Liver (tissue), 9 donors: Measurements from ENCODE around the gene AADACL3. TPM values are rescaled to one million over a fixed set of nuclear protein-coding genes. Genes with fewer than 3 reads are reported as not detected.
"Not testable (repeated sequence)": the region's sequence is repeated elsewhere in the genome, so short reads cannot be mapped to it uniquely, and the experiment has no call there.

Source experiments
- DNase-seq: peaks from one replicate; pipeline ENCODE4 v3.0.0-alpha.2; 2017; ENCODE audit warnings: low spot score
- H3K27ac ChIP-seq, 2 donors: one replicate each; pipeline ENCODE4 v1.7.0; 2013; ENCODE audit warnings: inconsistent platforms in 2 of 2, low read length in 2 of 2, control low read depth in 1 of 2, low read depth in 1 of 2, mild to moderate bottlenecking in 1 of 2
- H3K27me3 ChIP-seq, 4 donors: one replicate each; pipeline versions ENCODE4 v1.6.1 to v1.7.0; 2013; ENCODE audit warnings: low read length in 3 of 4, inconsistent platforms in 1 of 4, mild to moderate bottlenecking in 1 of 4, moderate library complexity in 1 of 4; ENCODE audit not compliant: control insufficient read depth in 4 of 4, insufficient read depth in 4 of 4
- H3K36me3 ChIP-seq, 4 donors: one replicate each; pipeline versions ENCODE4 v1.6.1 to v1.7.0; 2013; ENCODE audit warnings: low read length in 3 of 4, mild to moderate bottlenecking in 3 of 4, low read depth in 1 of 4, moderate library complexity in 1 of 4; ENCODE audit not compliant: control insufficient read depth in 4 of 4, insufficient read depth in 3 of 4
- H3K4me1 ChIP-seq, 4 donors: one replicate each; pipeline versions ENCODE4 v1.6.1 to v1.7.0; 2013; ENCODE audit warnings: low read length in 3 of 4, mild to moderate bottlenecking in 3 of 4, moderate library complexity in 1 of 4; ENCODE audit not compliant: control insufficient read depth in 4 of 4, insufficient read depth in 4 of 4
- H3K4me3 ChIP-seq, 3 donors: one replicate each; pipeline versions ENCODE4 v1.6.1 to v1.7.0; 2013; ENCODE audit warnings: low read length in 3 of 3, control low read depth in 1 of 3, low read depth in 1 of 3, mild to moderate bottlenecking in 1 of 3
- H3K9ac ChIP-seq, 2 donors: one replicate each; pipeline ENCODE4 v1.7.0; 2013; ENCODE audit warnings: low read length in 2 of 2, mild to moderate bottlenecking in 2 of 2, moderate library complexity in 2 of 2, control low read depth in 1 of 2, low read depth in 1 of 2
- H3K9me3 ChIP-seq, 4 donors: one replicate each; pipeline versions ENCODE4 v1.6.1 to v1.7.0; 2013; ENCODE audit warnings: low read length in 3 of 4; ENCODE audit not compliant: control insufficient read depth in 4 of 4
- HNF4A ChIP-seq, 2 donors: conservative IDR thresholded peaks; 2 replicates each; pipeline ENCODE4 v1.6.1; 2016; ENCODE audit warnings: antibody characterized with exemption in 2 of 2, mild to moderate bottlenecking in 2 of 2
- JUND ChIP-seq, 2 donors: IDR thresholded peaks; 2 replicates each; pipeline ENCODE4 v1.6.1; 2016; ENCODE audit warnings: antibody characterized with exemption in 2 of 2
- RAD21 ChIP-seq, 2 donors: IDR thresholded peaks; 2 replicates each; pipeline ENCODE4 v1.6.1; 2016; ENCODE audit warnings: antibody characterized with exemption in 2 of 2, mild to moderate bottlenecking in 2 of 2
- SP1 ChIP-seq: IDR thresholded peaks from 2 replicates; pipeline ENCODE4 v1.6.1; 2018; ENCODE audit warnings: antibody characterized with exemption, mild to moderate bottlenecking
- TAF1 ChIP-seq: conservative IDR thresholded peaks from 2 replicates; pipeline ENCODE4 v1.6.1; 2016; ENCODE audit warnings: antibody characterized with exemption, mild to moderate bottlenecking
- YY1 ChIP-seq: IDR thresholded peaks from 2 replicates; pipeline ENCODE4 v1.6.1; 2016; ENCODE audit warnings: antibody characterized with exemption, mild to moderate bottlenecking
- WGBS: extraction: QIAGEN DNeasy Blood & Tissue Kit; methylation state at CpG from one replicate; pipeline ENCODE4 v1.1.7; 2013; 5-methylcytosine and 5-hydroxymethylcytosine counted together
- polyA plus RNA-seq, 2 donors: library from polyadenylated mRNA; stranded (reverse) in 1 of 2; unstranded in 1 of 2; fragments of 200-250 nt in 1 of 2; fragments of >200 nt in 1 of 2; fragmentation: Nextera tagmentation in 1 of 2; extraction: Ambion mirVana in 1 of 2; gene quantifications; one replicate each; pipeline versions ENCODE4 v1.2.1 to v1.2.3, GENCODE V29; 2013 to 2015
- total RNA-seq, 2 donors: library from RNA; depleted of rRNA; stranded (reverse); fragments of >200 nt; gene quantifications; one replicate each; pipeline ENCODE4 v1.2.3, GENCODE V29; 2014
- TF ChIP-seq, protein P1 (sequence below): IDR thresholded peaks from 2 replicates; pipeline ENCODE4 v1.6.1; 2016; ENCODE audit warnings: antibody characterized with exemption
- TF ChIP-seq, protein P2 (sequence below): IDR thresholded peaks from 2 replicates; pipeline ENCODE4 v1.6.1; 2016; ENCODE audit warnings: antibody characterized with exemption, mild to moderate bottlenecking
- donor health status: healthy.
- donor health status: healthy.
- donor health status: healthy.
- donor health status: healthy.
- donor health status: healthy.

The AADACL3 gene
- total and polyA plus RNA-seq, 4 donors, result not detected

DNA sequence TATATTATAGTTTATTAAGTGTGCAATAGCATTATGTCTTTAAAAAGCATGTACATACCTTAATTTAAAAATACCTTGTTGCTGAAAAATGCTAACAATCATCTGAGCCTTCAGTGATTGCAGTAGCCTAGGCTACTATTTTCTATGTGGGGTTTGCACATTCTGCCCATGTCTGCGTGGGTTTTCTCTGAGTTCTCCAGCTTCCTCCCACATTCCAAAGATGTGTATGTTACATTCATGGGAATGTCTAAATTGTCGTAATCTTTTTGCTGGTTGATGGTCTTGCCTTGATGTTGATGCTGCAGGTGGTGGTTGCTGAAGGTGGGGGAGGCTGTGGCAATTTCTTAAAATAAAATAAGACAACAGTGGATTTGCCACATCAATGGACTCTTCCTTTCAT is 12.5 kb downstream of the AADACL3 start:
- no peak for TF ChIP-seq HNF4A (conservative IDR thresholded peaks at IDR 0.05)
- no peak for TF ChIP-seq RAD21 (IDR thresholded peaks at IDR 0.05)
- TF ChIP-seq, protein P1, sequence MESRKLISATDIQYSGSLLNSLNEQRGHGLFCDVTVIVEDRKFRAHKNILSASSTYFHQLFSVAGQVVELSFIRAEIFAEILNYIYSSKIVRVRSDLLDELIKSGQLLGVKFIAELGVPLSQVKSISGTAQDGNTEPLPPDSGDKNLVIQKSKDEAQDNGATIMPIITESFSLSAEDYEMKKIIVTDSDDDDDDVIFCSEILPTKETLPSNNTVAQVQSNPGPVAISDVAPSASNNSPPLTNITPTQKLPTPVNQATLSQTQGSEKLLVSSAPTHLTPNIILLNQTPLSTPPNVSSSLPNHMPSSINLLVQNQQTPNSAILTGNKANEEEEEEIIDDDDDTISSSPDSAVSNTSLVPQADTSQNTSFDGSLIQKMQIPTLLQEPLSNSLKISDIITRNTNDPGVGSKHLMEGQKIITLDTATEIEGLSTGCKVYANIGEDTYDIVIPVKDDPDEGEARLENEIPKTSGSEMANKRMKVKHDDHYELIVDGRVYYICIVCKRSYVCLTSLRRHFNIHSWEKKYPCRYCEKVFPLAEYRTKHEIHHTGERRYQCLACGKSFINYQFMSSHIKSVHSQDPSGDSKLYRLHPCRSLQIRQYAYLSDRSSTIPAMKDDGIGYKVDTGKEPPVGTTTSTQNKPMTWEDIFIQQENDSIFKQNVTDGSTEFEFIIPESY, result no peak
- no peak for TF ChIP-seq SP1
- TF ChIP-seq YY1, result no peak

DNA sequence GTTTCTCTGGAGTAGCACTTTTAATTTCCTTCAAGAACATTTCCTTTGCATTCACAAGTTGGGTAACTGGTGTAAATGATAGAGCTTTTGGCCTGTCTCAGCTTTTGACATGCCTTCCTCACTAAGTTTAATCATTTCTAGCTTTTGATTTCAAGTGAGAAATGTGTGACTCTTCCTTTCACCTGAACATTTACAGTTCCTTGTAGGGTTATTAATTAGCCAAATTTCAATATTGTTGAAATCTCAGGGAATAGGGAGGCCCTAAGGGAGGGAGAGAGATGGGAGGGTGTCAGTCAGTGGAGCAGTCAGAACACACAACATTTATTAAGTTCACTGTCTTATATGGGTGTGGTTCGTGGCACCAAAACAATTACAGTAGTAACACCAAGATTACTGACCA is 14.2 kb downstream of the AADACL3 start:
- no peaks in the 10 kb centered on the region for H3K4me1 ChIP-seq
- TF ChIP-seq JUND (IDR thresholded peaks at IDR 0.05) (no peak), TAF1 (no peak), YY1 (no peak), HNF4A (conservative IDR thresholded peaks at IDR 0.05) (no peak)
- TF ChIP-seq, protein P2, sequence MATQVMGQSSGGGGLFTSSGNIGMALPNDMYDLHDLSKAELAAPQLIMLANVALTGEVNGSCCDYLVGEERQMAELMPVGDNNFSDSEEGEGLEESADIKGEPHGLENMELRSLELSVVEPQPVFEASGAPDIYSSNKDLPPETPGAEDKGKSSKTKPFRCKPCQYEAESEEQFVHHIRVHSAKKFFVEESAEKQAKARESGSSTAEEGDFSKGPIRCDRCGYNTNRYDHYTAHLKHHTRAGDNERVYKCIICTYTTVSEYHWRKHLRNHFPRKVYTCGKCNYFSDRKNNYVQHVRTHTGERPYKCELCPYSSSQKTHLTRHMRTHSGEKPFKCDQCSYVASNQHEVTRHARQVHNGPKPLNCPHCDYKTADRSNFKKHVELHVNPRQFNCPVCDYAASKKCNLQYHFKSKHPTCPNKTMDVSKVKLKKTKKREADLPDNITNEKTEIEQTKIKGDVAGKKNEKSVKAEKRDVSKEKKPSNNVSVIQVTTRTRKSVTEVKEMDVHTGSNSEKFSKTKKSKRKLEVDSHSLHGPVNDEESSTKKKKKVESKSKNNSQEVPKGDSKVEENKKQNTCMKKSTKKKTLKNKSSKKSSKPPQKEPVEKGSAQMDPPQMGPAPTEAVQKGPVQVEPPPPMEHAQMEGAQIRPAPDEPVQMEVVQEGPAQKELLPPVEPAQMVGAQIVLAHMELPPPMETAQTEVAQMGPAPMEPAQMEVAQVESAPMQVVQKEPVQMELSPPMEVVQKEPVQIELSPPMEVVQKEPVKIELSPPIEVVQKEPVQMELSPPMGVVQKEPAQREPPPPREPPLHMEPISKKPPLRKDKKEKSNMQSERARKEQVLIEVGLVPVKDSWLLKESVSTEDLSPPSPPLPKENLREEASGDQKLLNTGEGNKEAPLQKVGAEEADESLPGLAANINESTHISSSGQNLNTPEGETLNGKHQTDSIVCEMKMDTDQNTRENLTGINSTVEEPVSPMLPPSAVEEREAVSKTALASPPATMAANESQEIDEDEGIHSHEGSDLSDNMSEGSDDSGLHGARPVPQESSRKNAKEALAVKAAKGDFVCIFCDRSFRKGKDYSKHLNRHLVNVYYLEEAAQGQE, result no peak
- TF ChIP-seq, protein P1, result no peak
- H3K9ac ChIP-seq, result no peak overlapping the region
- no peak overlapping the region for H3K4me3 ChIP-seq
- H3K36me3 ChIP-seq, result no peaks in the 10 kb centered on the region
- no peak overlapping the region for H3K27ac ChIP-seq
- WGBS, result 86% methylated on average over 1 of the region's 1 CpG
- peaks cover 0 to 8% (median 4%) of the 10 kb centered on the region in 4 donors for H3K9me3 ChIP-seq
- peaks cover 0 to 11% (median 0%) of the 10 kb centered on the region in 4 donors for H3K27me3 ChIP-seq
- DNase-seq, result no peak

More for the DNA sequence above, 12.5 kb downstream of the AADACL3 start:
- Histone ChIP-seq H3K36me3 (no peaks in the 10 kb centered on the region), H3K27me3 (peaks cover 0 to 8% (median 0%) of the 10 kb centered on the region in 4 donors), H3K9ac (no peak overlapping the region), H3K4me1 (no peaks in the 10 kb centered on the region), H3K27ac (no peak overlapping the region), H3K4me3 (no peak overlapping the region), H3K9me3 (peaks cover 0 to 8% (median 4%) of the 10 kb centered on the region in 4 donors)
- WGBS, result 75% methylated on average over 2 of the region's 2 CpGs
- DNase-seq, result no peak

DNA sequence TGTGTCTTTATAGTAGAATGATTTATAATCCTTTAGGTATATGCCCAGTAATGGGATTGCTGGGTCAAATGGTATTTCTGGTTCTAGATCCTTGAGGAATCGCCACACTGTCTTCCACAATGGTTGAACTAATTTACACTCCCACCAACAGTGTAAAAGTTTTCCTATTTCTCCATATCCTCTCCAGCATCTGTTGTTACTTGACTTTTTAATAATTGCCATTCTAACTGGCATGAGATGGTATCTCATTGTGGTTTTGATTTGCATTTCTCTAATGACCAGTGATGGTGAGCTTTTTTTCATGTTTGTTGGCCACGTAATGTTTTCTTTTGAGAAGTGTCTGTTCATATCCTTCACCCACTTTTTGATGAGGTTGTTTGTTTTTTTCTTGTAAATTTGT is 15.2 kb downstream of the AADACL3 start:
- 50% methylated on average over 2 of the region's 2 CpGs for WGBS
- H3K9me3 ChIP-seq, DNase-seq, H3K9ac ChIP-seq, H3K4me1 ChIP-seq, H3K4me3 ChIP-seq, H3K27me3 ChIP-seq, H3K27ac ChIP-seq, H3K36me3 ChIP-seq: not testable (repeated sequence)
